SK-N-SH (cell line): Measurements from ENCODE around the gene CALM1. TPM values are rescaled to one million over a fixed set of nuclear protein-coding genes. Genes with fewer than 3 reads are reported as not detected.

Experiments used
- CTCF ChIA-PET: fragments of 300-600, 350-600 bp; formaldehyde crosslinking; extraction: SDS; loops from one replicate; lab custom pipeline; 2021; lab: Yijun Ruan, JAX
- POLR2A ChIA-PET: fragments of 350-600 bp; sonication (Branson Sonifier 250); formaldehyde crosslinking; extraction: SDS; loops from one replicate; lab custom pipeline; 2020; ENCODE audit warnings: antibody characterized with exemption, inconsistent platforms; lab: Yijun Ruan, JAX
- DNase-seq: peaks from one replicate; pipeline ENCODE4 v3.0.0; 2012
- H2AFZ ChIP-seq: fragments of 200-600 bp; sonication (generic); 2 replicates; pipeline ENCODE4 v1.8.1; 2016; ENCODE audit warnings: antibody characterized with exemption, mild to moderate bottlenecking, low read depth
- H3F3A ChIP-seq: fragments of 200-600 bp; sonication (generic); replicated peaks from 2 replicates; pipeline ENCODE3; 2016; ENCODE audit warnings: antibody characterized with exemption, mild to moderate bottlenecking; ENCODE audit not compliant: insufficient read depth
- H3K27ac ChIP-seq, 2 experiments: fragments of 200-500 bp in 1 of 2; fragments of 200-600 bp in 1 of 2; sonication (Bioruptor generic) in 1 of 2; sonication (generic), shearing (Covaris generic) in 1 of 2; 2 replicates each; pipeline versions ENCODE4 v1.5.1 to v1.6.1; 2014 to 2016; ENCODE audit warnings: low read depth in 2 of 2, inconsistent platforms in 1 of 2, low read length in 1 of 2, mild to moderate bottlenecking in 1 of 2, mixed read lengths in 1 of 2
- H3K27me3 ChIP-seq: fragments of 200-600 bp; sonication (generic), shearing (Covaris generic); 2 replicates; pipeline ENCODE4 v1.6.1; 2016; ENCODE audit warnings: mixed run types; ENCODE audit not compliant: insufficient read depth
- H3K36me3 ChIP-seq, 2 experiments: fragments of 200-500 bp in 1 of 2; fragments of 200-600 bp in 1 of 2; sonication (Bioruptor generic) in 1 of 2; sonication (generic) in 1 of 2; replicated peaks in 1 of 2; 2 replicates each; pipeline versions ENCODE3 to v1.5.1; 2014 to 2016; ENCODE audit warnings: low read length in 1 of 2, mild to moderate bottlenecking in 1 of 2; ENCODE audit not compliant: insufficient read depth in 2 of 2, control insufficient read depth in 1 of 2
- H3K4me1 ChIP-seq, 2 experiments: fragments of 200-500 bp in 1 of 2; fragments of 200-600 bp in 1 of 2; sonication (Bioruptor generic) in 1 of 2; sonication (generic), shearing (Covaris generic) in 1 of 2; 2 replicates each; pipeline versions ENCODE4 v1.5.1 to v1.6.1; 2014 to 2016; ENCODE audit warnings: low read depth in 1 of 2, low read length in 1 of 2, mixed run types in 1 of 2; ENCODE audit not compliant: insufficient read depth in 2 of 2, control insufficient read depth in 1 of 2
- H3K4me2 ChIP-seq: fragments of 200-600 bp; sonication (generic), shearing (Covaris generic); 2 replicates; pipeline ENCODE4 v1.6.1; 2017; ENCODE audit warnings: mixed run types
- H3K4me3 ChIP-seq, 2 experiments: fragments of 200-500 bp in 1 of 2; fragments of 200-600 bp in 1 of 2; sonication (Bioruptor generic) in 1 of 2; sonication (generic), shearing (Covaris generic) in 1 of 2; 2 replicates each; pipeline versions ENCODE4 v1.5.1 to v1.8.1; 2014 to 2016; ENCODE audit warnings: low read depth in 2 of 2, inconsistent platforms in 1 of 2, low read length in 1 of 2, mild to moderate bottlenecking in 1 of 2, mixed read lengths in 1 of 2, moderate library complexity in 1 of 2
- H3K79me2 ChIP-seq: fragments of 200-600 bp; sonication (generic); 2 replicates; pipeline ENCODE4 v1.8.1; 2017; ENCODE audit warnings: mild to moderate bottlenecking; ENCODE audit not compliant: insufficient read depth
- H3K9ac ChIP-seq: fragments of 200-600 bp; sonication (generic); 2 replicates; pipeline ENCODE4 v1.6.1; 2017; ENCODE audit warnings: mixed run types
- H3K9me2 ChIP-seq: fragments of 200-600 bp; sonication (generic); 2 replicates; pipeline ENCODE4 v1.6.1; 2017; ENCODE audit warnings: mixed run types
- H3K9me3 ChIP-seq: fragments of 200-600 bp; sonication (generic); 2 replicates; pipeline ENCODE4 v1.6.1; 2017; ENCODE audit warnings: mixed run types, mild to moderate bottlenecking, moderate library complexity
- H4K20me1 ChIP-seq: fragments of 200-600 bp; sonication (generic); 2 replicates; pipeline ENCODE4 v1.6.1; 2017; ENCODE audit warnings: mild to moderate bottlenecking, mixed run types; ENCODE audit not compliant: insufficient read depth
- ELF1 ChIP-seq: IDR thresholded peaks from 2 replicates; pipeline ENCODE4 v1.4.0; 2012
- EP300 ChIP-seq, 2 experiments: IDR thresholded peaks; 2 replicates each; pipeline versions ENCODE4 v1.4.0 to v1.6.1; 2012; ENCODE audit warnings: borderline replicate concordance in 1 of 2, low read depth in 1 of 2, low read length in 1 of 2
- EZH2phosphoT487 ChIP-seq: fragments of 200-600 bp; sonication (generic); IDR thresholded peaks from 2 replicates; pipeline ENCODE4 v1.6.1; 2017; ENCODE audit warnings: low read depth, mixed run types, mild to moderate bottlenecking, antibody characterized with exemption, moderate library complexity, borderline replicate concordance
- FOXJ3 ChIP-seq: sonication (generic); formaldehyde crosslinking; IDR thresholded peaks from 2 replicates; pipeline ENCODE4 v1.5.1; 2020; ENCODE audit warnings: mild to moderate bottlenecking, missing genetic modification reagents
- FOXM1 ChIP-seq: IDR thresholded peaks from 2 replicates; pipeline ENCODE4 v1.4.0; 2012; ENCODE audit warnings: low read depth, mild to moderate bottlenecking
- GABPA ChIP-seq: IDR thresholded peaks from 2 replicates; pipeline ENCODE4 v1.4.0; 2012; ENCODE audit warnings: low read depth, mild to moderate bottlenecking
- GATA2 ChIP-seq: sonication (generic); formaldehyde crosslinking; IDR thresholded peaks from 2 replicates; pipeline ENCODE4 v1.5.0; 2020; ENCODE audit warnings: mild to moderate bottlenecking, missing genetic modification reagents
- IRF3 ChIP-seq: fragments of 150-350 bp; IDR thresholded peaks from 2 replicates; pipeline ENCODE4 v1.6.1; 2016; ENCODE audit warnings: mild to moderate bottlenecking, low read depth, low read length
- JUND ChIP-seq: IDR thresholded peaks from 2 replicates; pipeline ENCODE4 v1.4.0; 2012
- MEF2A ChIP-seq: IDR thresholded peaks from 2 replicates; pipeline ENCODE4 v1.4.0; 2012; ENCODE audit warnings: low read depth, borderline replicate concordance
- NFIC ChIP-seq: IDR thresholded peaks from 2 replicates; pipeline ENCODE4 v1.4.0; 2012; ENCODE audit warnings: borderline replicate concordance
- NRF1 ChIP-seq: IDR thresholded peaks from 2 replicates; pipeline ENCODE4 v1.6.1; 2012; ENCODE audit warnings: low read depth, mild to moderate bottlenecking, low read length
- PBX3 ChIP-seq: IDR thresholded peaks from 2 replicates; pipeline ENCODE4; 2012
- POLR2AphosphoS5 ChIP-seq: IDR thresholded peaks from 2 replicates; pipeline ENCODE4 v1.6.1; 2012; ENCODE audit warnings: low read depth, low read length
- RAD21 ChIP-seq: IDR thresholded peaks from 2 replicates; pipeline ENCODE4 v1.6.1; 2012; ENCODE audit warnings: mild to moderate bottlenecking, low read length
- REST ChIP-seq: IDR thresholded peaks from 2 replicates; pipeline ENCODE4 v1.6.1; 2012; ENCODE audit warnings: mild to moderate bottlenecking, low read depth, low read length, moderate library complexity
- SIN3A ChIP-seq: IDR thresholded peaks from 2 replicates; pipeline ENCODE4 v1.6.1; 2012; ENCODE audit warnings: low read depth, mild to moderate bottlenecking, low read length, moderate library complexity, borderline replicate concordance
- SMC3 ChIP-seq: IDR thresholded peaks from 2 replicates; pipeline ENCODE4 v1.6.1; 2012; ENCODE audit warnings: low read depth, low read length, improper control_type of control experiment
- TCF12 ChIP-seq: IDR thresholded peaks from 2 replicates; pipeline ENCODE4 v1.4.0; 2012
- TEAD4 ChIP-seq: IDR thresholded peaks from 2 replicates; pipeline ENCODE4 v1.4.0; 2012; ENCODE audit warnings: mild to moderate bottlenecking, borderline replicate concordance; ENCODE audit not compliant: insufficient read depth
- USF1 ChIP-seq: IDR thresholded peaks from 2 replicates; pipeline ENCODE4 v1.4.0; 2012; ENCODE audit warnings: low read depth, borderline replicate concordance
- USF2 ChIP-seq: fragments of 150-350 bp; IDR thresholded peaks from 2 replicates; pipeline ENCODE4 v1.6.1; 2017; ENCODE audit warnings: antibody characterized with exemption, low read length, low read depth, borderline replicate concordance
- YY1 ChIP-seq: IDR thresholded peaks from 2 replicates; pipeline ENCODE4 v1.4.0; 2012; ENCODE audit warnings: low read depth, mild to moderate bottlenecking
- WGBS: methylation state at CpG from one replicate; pipeline ENCODE4 v1.1.6; 2017; ENCODE audit warnings: low lambda C conversion rate; 5-methylcytosine and 5-hydroxymethylcytosine counted together
- polyA plus RNA-seq, 3 experiments: library from polyadenylated mRNA; depleted of rRNA; stranded (reverse); fragments of >200 nt; gene quantifications; 2 replicates each; pipeline ENCODE4 v1.2.3, GENCODE V29; 2012
- TF ChIP-seq, protein P1 (sequence below): IDR thresholded peaks from 2 replicates; pipeline ENCODE4 v1.4.0; 2012; ENCODE audit warnings: low read depth, borderline replicate concordance

CALM1 gene
- polyA plus RNA-seq, 1 of the 3 experiments (the other 2 are of a cell fraction): 299 TPM

DNA sequence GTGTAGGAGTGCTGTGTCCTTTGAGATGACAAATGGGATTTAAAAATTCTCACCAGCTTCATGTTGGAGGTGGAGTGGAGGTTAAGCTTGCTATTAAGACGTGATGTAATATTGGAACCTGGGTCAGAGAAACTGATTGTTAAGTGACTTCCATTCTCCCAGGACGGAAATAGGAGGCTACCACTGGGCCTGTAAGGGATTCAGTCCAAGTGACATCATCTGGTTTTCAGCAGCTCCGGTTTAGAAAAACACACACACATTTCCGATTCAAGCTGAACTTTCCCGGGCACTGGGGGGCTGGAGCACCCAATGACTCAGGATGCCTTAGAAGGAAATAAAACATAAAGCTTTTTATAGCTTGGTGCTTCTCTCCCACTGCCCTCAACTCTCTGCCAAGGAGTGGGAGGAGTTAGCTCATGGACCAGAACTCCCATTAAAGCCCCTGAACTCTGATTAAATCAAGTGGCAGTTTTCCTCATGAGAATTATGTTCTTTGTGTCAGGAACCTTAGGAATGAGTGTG is 12.4 kb downstream of the CALM1 start:
- H3K4me2 ChIP-seq: peak overlapping the region; percentile 72; the same call in 1 of the 2 replicates
- ChIA-PET POLR2A (interaction anchor here (0.7 to 1.3 kb wide), 4 partner anchors 10 to 288 kb away, joined by 3 read pairs; partner anchors contain the start of gene CALM1), CTCF (interaction anchor here (0.9 to 11.9 kb wide), 6 partner anchors 10 to 349 kb away, joined by 3 to 146 read pairs (median 9); no protein-coding TSS in a partner anchor)
- 3% methylated on average over 5 of the region's 5 CpGs for WGBS
- no peak overlapping the region for H3K4me3 ChIP-seq
- peaks cover under 1% of the 10 kb centered on the region; the same call in 1 of the 2 replicates for H4K20me1 ChIP-seq
- DNase-seq: no peak
- no peak overlapping the region for H2AFZ ChIP-seq
- peak overlapping the region; percentile 45; the same call in 1 of the 2 replicates for H3K9ac ChIP-seq
- peaks cover 32% of the 10 kb centered on the region for H3F3A ChIP-seq
- H3K4me1 ChIP-seq: peaks cover 14 to 17% of the 10 kb centered on the region in 2 experiments; a peak in 3 of 4 replicates
- no peaks in the 10 kb centered on the region for H3K9me3 ChIP-seq
- no peaks in the 10 kb centered on the region for H3K79me2 ChIP-seq
- H3K27me3 ChIP-seq: no peaks in the 10 kb centered on the region
- H3K27ac ChIP-seq: peak overlapping the region; percentile 76 to 89
- H3K36me3 ChIP-seq: peaks cover 17 to 33% of the 10 kb centered on the region in 2 experiments
- no peaks in the 10 kb centered on the region for H3K9me2 ChIP-seq
- TF ChIP-seq TCF12 (peak; percentile 78), MEF2A (peak; percentile 80), JUND (peak; percentile 69), IRF3 (no peak), NFIC (peak; percentile 79), SIN3A (no peak), GATA2 (no peak), FOXJ3 (CRISPR knock-in tag) (no peak), PBX3 (peak; percentile 56), EZH2phosphoT487 (no peak), POLR2AphosphoS5 (peak; percentile 13; the same call in 1 of the 2 replicates), YY1 (no peak), NRF1 (no peak), RAD21 (0 out of 2 replicates have a peak, but pooled peaks have one; percentile 3), ELF1 (0 out of 2 replicates have a peak, but pooled peaks have one; percentile 13), GABPA (no peak), USF1 (no peak), REST (0 out of 2 replicates have a peak, but pooled peaks have one; percentile 40), USF2 (no peak), TEAD4 (no peak), FOXM1 (no peak), EP300 (IDR thresholded peaks at IDR 0.05; ENCODE audit: borderline replicate concordance in 1 of 2, low read depth in 1 of 2, low read length in 1 of 2) (peak in 1 of 2 experiments; percentile 35; a peak in 1 of 4 replicates), SMC3 (peak; percentile 2; the same call in 1 of the 2 replicates)
- TF ChIP-seq, protein P1, sequence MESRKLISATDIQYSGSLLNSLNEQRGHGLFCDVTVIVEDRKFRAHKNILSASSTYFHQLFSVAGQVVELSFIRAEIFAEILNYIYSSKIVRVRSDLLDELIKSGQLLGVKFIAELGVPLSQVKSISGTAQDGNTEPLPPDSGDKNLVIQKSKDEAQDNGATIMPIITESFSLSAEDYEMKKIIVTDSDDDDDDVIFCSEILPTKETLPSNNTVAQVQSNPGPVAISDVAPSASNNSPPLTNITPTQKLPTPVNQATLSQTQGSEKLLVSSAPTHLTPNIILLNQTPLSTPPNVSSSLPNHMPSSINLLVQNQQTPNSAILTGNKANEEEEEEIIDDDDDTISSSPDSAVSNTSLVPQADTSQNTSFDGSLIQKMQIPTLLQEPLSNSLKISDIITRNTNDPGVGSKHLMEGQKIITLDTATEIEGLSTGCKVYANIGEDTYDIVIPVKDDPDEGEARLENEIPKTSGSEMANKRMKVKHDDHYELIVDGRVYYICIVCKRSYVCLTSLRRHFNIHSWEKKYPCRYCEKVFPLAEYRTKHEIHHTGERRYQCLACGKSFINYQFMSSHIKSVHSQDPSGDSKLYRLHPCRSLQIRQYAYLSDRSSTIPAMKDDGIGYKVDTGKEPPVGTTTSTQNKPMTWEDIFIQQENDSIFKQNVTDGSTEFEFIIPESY: no peak
